HEK293 (cell line): ENCODE results near the gene FAAP100.

ENCODE experiments used
- HOXC10 ChIP-seq: sonication (generic); formaldehyde crosslinking; IDR thresholded peaks from 2 replicates; pipeline ENCODE4 v1.8.1; 2023; ENCODE audit warnings: mild to moderate bottlenecking, missing genetic modification reagents
- ZNF10 ChIP-seq: fragments of 450-650 bp; formaldehyde crosslinking; IDR thresholded peaks from 2 replicates; pipeline ENCODE4 v1.5.1; 2017; ENCODE audit warnings: missing biosample characterization, missing genetic modification characterization
- ZNF274 ChIP-seq, 2 experiments: fragments of 200-500 bp in 1 of 2; fragments of 450-650 bp in 1 of 2; sonication (Bioruptor generic) in 1 of 2; formaldehyde crosslinking in 1 of 2; IDR thresholded peaks; 2 replicates each; pipeline versions ENCODE4 v1.5.1 to v1.6.1; 2014 to 2016; ENCODE audit warnings: borderline replicate concordance in 1 of 2, inconsistent platforms in 1 of 2, low read length in 1 of 2, missing biosample characterization in 1 of 2, missing genetic modification characterization in 1 of 2
- ZNF311 ChIP-seq: fragments of 450-650 bp; formaldehyde crosslinking; IDR thresholded peaks from 2 replicates; pipeline ENCODE4 v1.5.1; 2017; ENCODE audit warnings: missing biosample characterization, missing genetic modification characterization, borderline replicate concordance
- ZNF510 ChIP-seq: fragments of 450-650 bp; formaldehyde crosslinking; IDR thresholded peaks from 2 replicates; pipeline ENCODE4 v1.5.1; 2018; ENCODE audit warnings: mild to moderate bottlenecking, missing genetic modification characterization, missing biosample characterization; ENCODE audit not compliant: insufficient replicate concordance
- ZNF585B ChIP-seq: fragments of 450-650 bp; formaldehyde crosslinking; IDR thresholded peaks from 2 replicates; pipeline ENCODE4 v1.5.1; 2016; ENCODE audit warnings: missing biosample characterization, missing genetic modification characterization
- ZNF843 ChIP-seq: fragments of 450-650 bp; formaldehyde crosslinking; IDR thresholded peaks from 2 replicates; pipeline ENCODE4 v1.5.1; 2016; ENCODE audit warnings: missing biosample characterization, missing genetic modification characterization
- TF ChIP-seq, protein P1 (sequence below): fragments of 450-650 bp; formaldehyde crosslinking; IDR thresholded peaks from 2 replicates; pipeline ENCODE4 v1.5.1; 2016; ENCODE audit warnings: missing biosample characterization, missing genetic modification characterization

DNA sequence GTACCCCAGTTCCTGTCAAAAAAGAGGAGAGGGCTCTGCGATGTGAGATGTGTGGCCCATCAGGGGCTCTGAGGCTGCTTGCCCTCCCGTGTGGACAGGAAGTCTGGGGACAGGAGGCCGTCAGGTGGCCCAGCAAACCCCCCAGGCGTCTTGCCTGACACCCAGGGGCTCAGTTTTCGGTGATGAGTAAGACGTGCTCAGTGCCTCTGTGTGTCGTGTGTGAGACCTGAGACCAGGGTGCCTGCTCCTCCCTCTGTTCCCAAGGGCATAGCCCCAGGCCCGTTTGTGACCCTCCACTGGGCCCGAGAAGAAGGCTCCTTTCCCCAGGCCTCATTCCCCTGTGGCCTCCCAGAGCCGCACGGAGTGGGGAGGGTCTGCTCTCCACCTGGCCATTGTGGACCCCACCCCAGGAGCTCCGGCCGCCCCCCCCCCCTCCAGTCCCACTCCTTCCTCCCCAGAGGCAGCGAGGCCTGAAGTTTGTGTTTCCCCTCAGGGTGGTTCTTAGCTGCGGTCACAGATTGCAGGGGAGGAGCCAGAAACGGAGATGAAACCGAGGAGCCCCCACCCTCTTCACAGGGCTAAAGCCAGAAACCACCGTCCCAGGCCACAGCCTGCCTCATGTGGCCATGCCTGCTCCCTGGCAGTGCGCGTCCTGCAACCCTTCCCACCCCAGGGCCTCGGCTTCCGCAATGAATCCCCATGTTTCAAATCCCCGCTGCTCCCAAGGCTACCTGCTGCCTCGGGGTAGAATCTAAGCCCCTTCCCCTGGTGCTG, 34.6 kb downstream of the FAAP100 start:
- TF ChIP-seq ZNF311 (tag by site-specific recombination) (no peak), ZNF585B (tag by site-specific recombination) (no peak), ZNF843 (no peak), ZNF510 (tag by site-specific recombination) (no peak), ZNF274 (IDR thresholded peaks at IDR 0.05; ENCODE audit: low read length) (no peak), ZNF274 (tag by site-specific recombination; IDR thresholded peaks at IDR 0.05; ENCODE audit: borderline replicate concordance) (no peak), HOXC10 (CRISPR knock-in tag) (no peak), ZNF10 (no peak)
- TF ChIP-seq, protein P1, sequence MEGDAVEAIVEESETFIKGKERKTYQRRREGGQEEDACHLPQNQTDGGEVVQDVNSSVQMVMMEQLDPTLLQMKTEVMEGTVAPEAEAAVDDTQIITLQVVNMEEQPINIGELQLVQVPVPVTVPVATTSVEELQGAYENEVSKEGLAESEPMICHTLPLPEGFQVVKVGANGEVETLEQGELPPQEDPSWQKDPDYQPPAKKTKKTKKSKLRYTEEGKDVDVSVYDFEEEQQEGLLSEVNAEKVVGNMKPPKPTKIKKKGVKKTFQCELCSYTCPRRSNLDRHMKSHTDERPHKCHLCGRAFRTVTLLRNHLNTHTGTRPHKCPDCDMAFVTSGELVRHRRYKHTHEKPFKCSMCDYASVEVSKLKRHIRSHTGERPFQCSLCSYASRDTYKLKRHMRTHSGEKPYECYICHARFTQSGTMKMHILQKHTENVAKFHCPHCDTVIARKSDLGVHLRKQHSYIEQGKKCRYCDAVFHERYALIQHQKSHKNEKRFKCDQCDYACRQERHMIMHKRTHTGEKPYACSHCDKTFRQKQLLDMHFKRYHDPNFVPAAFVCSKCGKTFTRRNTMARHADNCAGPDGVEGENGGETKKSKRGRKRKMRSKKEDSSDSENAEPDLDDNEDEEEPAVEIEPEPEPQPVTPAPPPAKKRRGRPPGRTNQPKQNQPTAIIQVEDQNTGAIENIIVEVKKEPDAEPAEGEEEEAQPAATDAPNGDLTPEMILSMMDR (tag by site-specific recombination), result no peak
